K562 (cell line): Measurements from ENCODE around the gene GUK1.

Experiments
- EGR1 ChIP-seq: fragments of 450-650 bp; conservative IDR thresholded peaks from 2 replicates; pipeline ENCODE4 v1.6.1; 2017; ENCODE audit warnings: mild to moderate bottlenecking
- MAFF ChIP-seq: IDR thresholded peaks from 2 replicates; pipeline ENCODE4 v1.6.1; 2012; ENCODE audit warnings: low read length, improper control_type of control experiment
- MTA3 ChIP-seq: fragments of 450-650 bp; formaldehyde crosslinking; IDR thresholded peaks from 2 replicates; pipeline ENCODE4 v1.6.1; 2017; ENCODE audit warnings: mild to moderate bottlenecking, borderline replicate concordance
- ZC3H4 ChIP-seq: sonication (generic); formaldehyde crosslinking; IDR thresholded peaks from 2 replicates; pipeline ENCODE4 v1.9.0; 2021; ENCODE audit warnings: missing genetic modification reagents, borderline replicate concordance
- ZFP30 ChIP-seq: fragments of 250-450 bp; sonication (Bioruptor Pico); IDR thresholded peaks from 2 replicates; pipeline ENCODE4 v1.8.0; 2022; ENCODE audit warnings: moderate library complexity, mild to moderate bottlenecking, inconsistent platforms, borderline replicate concordance

DNA sequence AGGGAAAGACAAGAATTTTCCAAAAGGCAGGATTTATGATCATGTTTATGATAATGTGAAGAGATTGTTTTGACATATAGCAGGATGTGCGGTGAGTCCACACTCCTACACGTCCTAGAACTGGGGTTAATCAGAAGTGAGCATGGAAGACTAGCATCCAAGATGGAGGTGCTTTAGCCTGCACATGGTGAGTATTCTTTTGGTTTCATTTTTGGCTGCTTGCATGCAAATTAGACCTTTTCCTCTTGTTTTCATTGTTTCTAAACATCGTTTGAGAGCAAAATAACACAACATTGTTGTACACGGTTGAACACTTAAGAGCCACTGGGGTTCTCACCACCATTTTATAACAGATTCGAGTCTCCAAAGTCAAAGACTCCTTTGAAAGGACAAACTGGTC lies 14.9 kb upstream of the GUK1 start:
- TF ChIP-seq EGR1, result no peak
- no peak for TF ChIP-seq ZFP30 (CRISPR knock-in tag)
- TF ChIP-seq MTA3, result no peak
- TF ChIP-seq ZC3H4 (CRISPR knock-in tag), result no peak
- TF ChIP-seq MAFF, result no peak
